GM12865 (cell line): ENCODE results near the gene IFI27L1.

Experiments
- DNase-seq: peaks from one replicate; pipeline ENCODE4 v3.0.0; 2010; ENCODE audit warnings: low read depth
- H3K4me3 ChIP-seq: 2 replicates; pipeline ENCODE4 v1.5.1; 2011; ENCODE audit warnings: mild to moderate bottlenecking, low read depth, low read length, control low read depth
- CTCF ChIP-seq: IDR thresholded peaks from 2 replicates; pipeline ENCODE4 v1.5.1; 2011; ENCODE audit warnings: low read length, control low read depth, low read depth, inconsistent platforms; ENCODE audit not compliant: insufficient read depth; ENCODE audit errors: missing control alignments

Gene IFI27L1

GRCh38 chr14:94098326-94098992, 17.3 kb downstream of the IFI27L1 start:
- DNase-seq: no peak
- no peak for TF ChIP-seq CTCF
- H3K4me3 ChIP-seq: no peak overlapping the region

- H3K4me3 ChIP-seq: no peak overlapping the region
- no peak for DNase-seq
- no peak for TF ChIP-seq CTCF
Measured at GRCh38 chr14:94099006-94099405, 17.9 kb downstream of the IFI27L1 start.

GRCh38 chr14:94100847-94101246, 19.7 kb downstream of the IFI27L1 start:
- H3K4me3 ChIP-seq: no peak overlapping the region
- TF ChIP-seq CTCF: no peak
- DNase-seq: no peak

- no peak overlapping the region for H3K4me3 ChIP-seq
- TF ChIP-seq CTCF: no peak
- DNase-seq: no peak
Measured at GRCh38 chr14:94101748-94102147, 20.6 kb downstream of the IFI27L1 start.

DNA sequence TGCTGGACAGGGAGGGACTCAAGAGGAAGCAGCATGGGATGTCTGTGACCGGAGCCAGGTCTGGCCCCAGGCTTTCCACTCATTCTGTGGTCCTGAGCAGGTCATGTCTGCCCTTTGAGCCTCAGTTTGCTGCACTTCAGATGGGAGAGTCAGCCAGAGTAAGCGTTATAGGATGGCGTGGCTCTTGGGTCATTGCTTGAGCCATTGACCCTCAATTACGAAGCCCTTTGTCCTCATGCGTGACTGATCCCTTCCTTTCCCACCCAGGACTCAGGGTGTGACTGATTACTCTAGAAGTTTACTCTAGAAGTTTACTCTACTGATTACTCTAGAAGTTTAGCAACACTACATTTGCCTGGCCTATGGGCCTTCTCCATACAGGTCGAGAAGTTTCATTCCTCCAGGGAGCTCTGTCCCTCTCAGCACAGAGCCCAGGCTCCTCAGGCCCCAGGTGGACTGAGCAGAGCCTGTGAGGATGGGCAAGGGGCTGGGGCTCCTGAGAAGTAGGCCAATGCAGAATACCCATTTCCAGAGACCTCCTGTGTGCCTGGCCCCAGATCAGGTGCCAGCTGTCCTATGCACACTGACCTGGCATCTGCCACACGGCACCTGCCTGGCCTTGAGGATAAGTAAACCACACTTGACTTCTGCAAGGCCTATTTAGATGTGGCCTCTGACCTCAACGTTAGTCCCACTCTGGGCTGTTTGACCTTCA, 21.8 kb downstream of the IFI27L1 start:
- no peak overlapping the region for H3K4me3 ChIP-seq
- no peak for TF ChIP-seq CTCF
- no peak for DNase-seq

GRCh38 chr14:94103554-94104150, 22.5 kb downstream of the IFI27L1 start:
- TF ChIP-seq CTCF: no peak
- no peak overlapping the region for H3K4me3 ChIP-seq
- DNase-seq: no peak
